Measurements from ENCODE around the gene AMBRA1. TPM values are rescaled to one million over a fixed set of nuclear protein-coding genes. Genes with fewer than 3 reads are reported as not detected.

AMBRA1 gene
- total RNA-seq, 1 donor from 2014 or later, result 45.8 TPM

GRCh38 chr11:46356924-46357482 lies 236.8 kb downstream of the AMBRA1 start:
- TF ChIP-seq, protein P1, sequence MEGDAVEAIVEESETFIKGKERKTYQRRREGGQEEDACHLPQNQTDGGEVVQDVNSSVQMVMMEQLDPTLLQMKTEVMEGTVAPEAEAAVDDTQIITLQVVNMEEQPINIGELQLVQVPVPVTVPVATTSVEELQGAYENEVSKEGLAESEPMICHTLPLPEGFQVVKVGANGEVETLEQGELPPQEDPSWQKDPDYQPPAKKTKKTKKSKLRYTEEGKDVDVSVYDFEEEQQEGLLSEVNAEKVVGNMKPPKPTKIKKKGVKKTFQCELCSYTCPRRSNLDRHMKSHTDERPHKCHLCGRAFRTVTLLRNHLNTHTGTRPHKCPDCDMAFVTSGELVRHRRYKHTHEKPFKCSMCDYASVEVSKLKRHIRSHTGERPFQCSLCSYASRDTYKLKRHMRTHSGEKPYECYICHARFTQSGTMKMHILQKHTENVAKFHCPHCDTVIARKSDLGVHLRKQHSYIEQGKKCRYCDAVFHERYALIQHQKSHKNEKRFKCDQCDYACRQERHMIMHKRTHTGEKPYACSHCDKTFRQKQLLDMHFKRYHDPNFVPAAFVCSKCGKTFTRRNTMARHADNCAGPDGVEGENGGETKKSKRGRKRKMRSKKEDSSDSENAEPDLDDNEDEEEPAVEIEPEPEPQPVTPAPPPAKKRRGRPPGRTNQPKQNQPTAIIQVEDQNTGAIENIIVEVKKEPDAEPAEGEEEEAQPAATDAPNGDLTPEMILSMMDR (conservative IDR thresholded peaks at IDR 0.05), result no peak
- Mint-ChIP-seq H3K27me3 (ENCODE audit: low read depth) (no peaks in the 10 kb centered on the region), H3K4me1 (peaks cover 24% of the 10 kb centered on the region), H3K9me3 (no peaks in the 10 kb centered on the region), H3K27ac (ENCODE audit: unreplicated experiment) (no peak overlapping the region), H3K4me3 (no peak overlapping the region), H3K36me3 (ENCODE audit: low read depth) (no peaks in the 10 kb centered on the region)
- no peak for DNase-seq (ENCODE audit: low read depth, low spot score)

GRCh38 chr11:46353698-46354097 lies 240.1 kb downstream of the AMBRA1 start:
- DNase-seq (ENCODE audit: low read depth, low spot score), result no peak
- Mint-ChIP-seq H3K27ac (ENCODE audit: unreplicated experiment) (no peak overlapping the region), H3K9me3 (no peaks in the 10 kb centered on the region), H3K4me3 (no peak overlapping the region), H3K36me3 (ENCODE audit: low read depth) (no peaks in the 10 kb centered on the region), H3K27me3 (ENCODE audit: low read depth) (no peaks in the 10 kb centered on the region), H3K4me1 (peaks cover 28% of the 10 kb centered on the region)
- TF ChIP-seq, protein P1 (conservative IDR thresholded peaks at IDR 0.05), result no peak

- H3K27me3 Mint-ChIP-seq (ENCODE audit: low read depth), result no peaks in the 10 kb centered on the region
- TF ChIP-seq, protein P1 (conservative IDR thresholded peaks at IDR 0.05), result peak; percentile 83
- peak; percentile 72 for DNase-seq (ENCODE audit: low read depth, low spot score)
- H3K4me1 Mint-ChIP-seq, result peaks cover 36% of the 10 kb centered on the region
- H3K4me3 Mint-ChIP-seq, result no peak overlapping the region
- no peaks in the 10 kb centered on the region for H3K9me3 Mint-ChIP-seq
- H3K27ac Mint-ChIP-seq (ENCODE audit: unreplicated experiment), result no peak overlapping the region
- no peaks in the 10 kb centered on the region for H3K36me3 Mint-ChIP-seq (ENCODE audit: low read depth)
Observed at GRCh38 chr11:46352063-46352841, 241.6 kb downstream of the AMBRA1 start.

DNA sequence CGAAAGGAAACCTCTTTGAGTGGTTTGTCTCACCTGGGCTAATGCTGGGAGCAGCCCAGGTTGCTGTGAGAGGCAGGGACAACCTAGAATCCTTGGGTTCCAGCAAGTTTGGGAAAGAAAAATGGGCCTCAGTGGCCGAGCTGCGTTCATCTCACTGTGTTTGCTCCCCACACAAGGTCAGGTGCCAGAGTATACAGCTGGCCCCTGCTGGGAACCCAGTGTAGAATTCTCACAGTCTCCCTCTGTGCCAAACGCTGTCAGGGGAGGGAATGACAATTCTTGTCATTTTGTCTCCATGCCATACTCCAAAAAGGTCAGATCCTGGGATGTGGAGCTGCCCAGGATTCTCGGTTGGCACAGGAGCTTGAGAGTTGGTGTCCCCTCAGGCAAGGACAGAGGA lies 242.2 kb downstream of the AMBRA1 start:
- Mint-ChIP-seq H3K27me3 (ENCODE audit: low read depth) (peaks cover 4% of the 10 kb centered on the region), H3K4me1 (peaks cover 35% of the 10 kb centered on the region), H3K27ac (ENCODE audit: unreplicated experiment) (no peak overlapping the region), H3K9me3 (no peaks in the 10 kb centered on the region), H3K4me3 (no peak overlapping the region), H3K36me3 (ENCODE audit: low read depth) (no peaks in the 10 kb centered on the region)
- TF ChIP-seq, protein P1 (conservative IDR thresholded peaks at IDR 0.05), result no peak
- no peak for DNase-seq (ENCODE audit: low read depth, low spot score)

DNA sequence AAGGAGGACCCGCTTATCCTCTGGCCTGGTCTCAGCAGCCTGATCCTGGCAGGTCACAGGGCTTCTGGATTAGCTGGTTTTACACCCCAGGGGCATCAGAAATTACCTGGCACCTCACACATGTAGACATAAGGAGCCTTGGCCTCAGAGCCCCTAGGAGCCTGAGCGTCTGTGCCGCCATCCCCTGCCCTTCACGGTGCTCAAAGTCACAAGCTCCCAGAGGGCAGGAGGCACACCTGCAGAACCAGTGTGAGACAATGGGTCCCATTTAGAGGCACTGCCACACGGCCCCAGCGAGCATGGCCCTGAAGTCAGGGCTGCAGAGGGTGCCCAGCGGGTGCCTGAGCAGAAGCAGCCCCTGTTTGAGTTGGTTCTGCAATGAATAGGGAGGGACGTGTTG lies 242.7 kb downstream of the AMBRA1 start:
- TF ChIP-seq, protein P1 (conservative IDR thresholded peaks at IDR 0.05), result no peak
- DNase-seq (ENCODE audit: low read depth, low spot score), result no peak
- Mint-ChIP-seq H3K4me1 (peaks cover 37% of the 10 kb centered on the region), H3K9me3 (no peaks in the 10 kb centered on the region), H3K27me3 (ENCODE audit: low read depth) (peaks cover 7% of the 10 kb centered on the region), H3K27ac (ENCODE audit: unreplicated experiment) (no peak overlapping the region), H3K4me3 (peak overlapping the region; percentile 62), H3K36me3 (ENCODE audit: low read depth) (no peaks in the 10 kb centered on the region)

Data from neural crest cell (in vitro differentiated cells).